IPS DF 6.9 (cell line): ENCODE data around the gene OTUD7B.

Experiments used
- DNase-seq: peaks from one replicate; pipeline ENCODE4 v3.0.0-alpha.2; 2013; ENCODE audit warnings: low read depth, low spot score
- H3K27ac ChIP-seq: one replicate; pipeline ENCODE4 v1.5.1; 2013; ENCODE audit warnings: low read length, control low read depth
- H3K27me3 ChIP-seq: 2 replicates; pipeline ENCODE4 v1.6.1; 2013; ENCODE audit warnings: mild to moderate bottlenecking, low read length; ENCODE audit not compliant: control insufficient read depth, insufficient read depth
- H3K36me3 ChIP-seq: 2 replicates; pipeline ENCODE4 v1.6.1; 2013; ENCODE audit warnings: low read length; ENCODE audit not compliant: control insufficient read depth, insufficient read depth
- H3K4me1 ChIP-seq: 2 replicates; pipeline ENCODE4 v1.6.1; 2013; ENCODE audit warnings: low read length; ENCODE audit not compliant: control insufficient read depth, insufficient read depth
- H3K4me3 ChIP-seq: 2 replicates; pipeline ENCODE4 v1.5.1; 2013; ENCODE audit warnings: mild to moderate bottlenecking, low read length
- H3K9me3 ChIP-seq: 2 replicates; pipeline ENCODE4 v1.6.1; 2013; ENCODE audit warnings: low read length, inconsistent platforms; ENCODE audit not compliant: control insufficient read depth, insufficient read depth
- WGBS: extraction: QIAGEN DNeasy Blood & Tissue Kit; methylation state at CpG from one replicate; pipeline ENCODE4 v1.1.7; 2013; ENCODE audit warnings: mixed read lengths, missing lambda C conversion rate; ENCODE audit not compliant: insufficient read length, insufficient coverage; 5-methylcytosine and 5-hydroxymethylcytosine counted together

The OTUD7B gene

GRCh38 chr1:150022357-150022756, 11.8 kb upstream of the OTUD7B start:
- no peak for DNase-seq
- H3K9me3 ChIP-seq = no peaks in the 10 kb centered on the region
- H3K4me3 ChIP-seq = no peak overlapping the region
- H3K4me1 ChIP-seq = no peaks in the 10 kb centered on the region
- no peak overlapping the region for H3K27ac ChIP-seq
- no peaks in the 10 kb centered on the region for H3K36me3 ChIP-seq
- no peaks in the 10 kb centered on the region for H3K27me3 ChIP-seq
- no CpG with 5 or more reads among the region's 6 CpGs for WGBS

GRCh38 chr1:150021191-150021694, 10.7 kb upstream of the OTUD7B start:
- no CpG with 5 or more reads among the region's 5 CpGs for WGBS
- Histone ChIP-seq H3K9me3 (no peaks in the 10 kb centered on the region), H3K4me1 (no peaks in the 10 kb centered on the region), H3K27ac (no peak overlapping the region), H3K36me3 (no peaks in the 10 kb centered on the region), H3K27me3 (no peaks in the 10 kb centered on the region), H3K4me3 (no peak overlapping the region)
- DNase-seq = no peak

- Histone ChIP-seq H3K4me3 (no peak overlapping the region), H3K27ac (no peak overlapping the region), H3K4me1 (no peaks in the 10 kb centered on the region), H3K27me3 (no peaks in the 10 kb centered on the region), H3K36me3 (no peaks in the 10 kb centered on the region), H3K9me3 (no peaks in the 10 kb centered on the region)
- no peak for DNase-seq
- WGBS = no CpG with 5 or more reads among the region's 2 CpGs
Observed at GRCh38 chr1:150020711-150021110, 10.2 kb upstream of the OTUD7B start.

GRCh38 chr1:150018165-150018564, 7.6 kb upstream of the OTUD7B start:
- Histone ChIP-seq H3K4me1 (no peaks in the 10 kb centered on the region), H3K27me3 (no peaks in the 10 kb centered on the region), H3K27ac (no peak overlapping the region), H3K36me3 (no peaks in the 10 kb centered on the region), H3K4me3 (no peak overlapping the region), H3K9me3 (no peaks in the 10 kb centered on the region)
- no peak for DNase-seq
- no CpG with 5 or more reads among the region's 4 CpGs for WGBS

- Histone ChIP-seq H3K27me3 (no peaks in the 10 kb centered on the region), H3K9me3 (no peaks in the 10 kb centered on the region), H3K4me1 (no peaks in the 10 kb centered on the region), H3K36me3 (no peaks in the 10 kb centered on the region), H3K4me3 (no peak overlapping the region), H3K27ac (no peak overlapping the region)
- DNase-seq = no peak
Observed at GRCh38 chr1:150017206-150017750, 6.8 kb upstream of the OTUD7B start.

GRCh38 chr1:150015651-150016131, 5.2 kb upstream of the OTUD7B start:
- H3K4me3 ChIP-seq = no peak overlapping the region
- H3K27me3 ChIP-seq = no peaks in the 10 kb centered on the region
- no peak overlapping the region for H3K27ac ChIP-seq
- no peaks in the 10 kb centered on the region for H3K9me3 ChIP-seq
- no peak for DNase-seq
- no peaks in the 10 kb centered on the region for H3K4me1 ChIP-seq
- H3K36me3 ChIP-seq = no peaks in the 10 kb centered on the region
- no CpG with 5 or more reads among the region's 4 CpGs for WGBS

- Histone ChIP-seq H3K36me3 (no peaks in the 10 kb centered on the region), H3K9me3 (no peaks in the 10 kb centered on the region), H3K4me3 (no peak overlapping the region), H3K4me1 (no peaks in the 10 kb centered on the region), H3K27me3 (no peaks in the 10 kb centered on the region), H3K27ac (no peak overlapping the region)
- WGBS = no CpG with 5 or more reads among the region's 1 CpG
- DNase-seq = no peak
Observed at GRCh38 chr1:150012611-150013010, 2.1 kb upstream of the OTUD7B start.

GRCh38 chr1:150009604-150010392, 728 bp downstream of the OTUD7B start:
- no peaks in the 10 kb centered on the region for H3K36me3 ChIP-seq
- no peak overlapping the region for H3K27ac ChIP-seq
- peak overlapping the region; percentile 99 for H3K4me3 ChIP-seq
- H3K9me3 ChIP-seq = no peaks in the 10 kb centered on the region
- H3K27me3 ChIP-seq = no peaks in the 10 kb centered on the region
- no peak for DNase-seq
- H3K4me1 ChIP-seq = no peaks in the 10 kb centered on the region
- no CpG with 5 or more reads among the region's 29 CpGs for WGBS

- Histone ChIP-seq H3K9me3 (no peaks in the 10 kb centered on the region), H3K36me3 (no peaks in the 10 kb centered on the region), H3K27me3 (no peaks in the 10 kb centered on the region), H3K4me1 (no peaks in the 10 kb centered on the region), H3K27ac (no peak overlapping the region), H3K4me3 (no peak overlapping the region)
- no peak for DNase-seq
- WGBS = no CpG with 5 or more reads among the region's 6 CpGs
Observed at GRCh38 chr1:150008699-150009098, 1.8 kb downstream of the OTUD7B start.

GRCh38 chr1:150006881-150007421, 3.6 kb downstream of the OTUD7B start:
- DNase-seq = no peak
- WGBS = no CpG with 5 or more reads among the region's 4 CpGs
- no peaks in the 10 kb centered on the region for H3K36me3 ChIP-seq
- no peaks in the 10 kb centered on the region for H3K9me3 ChIP-seq
- no peak overlapping the region for H3K27ac ChIP-seq
- no peaks in the 10 kb centered on the region for H3K27me3 ChIP-seq
- no peak overlapping the region for H3K4me3 ChIP-seq
- H3K4me1 ChIP-seq = no peaks in the 10 kb centered on the region
